IMR-90 (cell line): ENCODE results near the gene ARF6. TPM values are rescaled to one million over a fixed set of nuclear protein-coding genes. Genes with fewer than 3 reads are reported as not detected.

Experiments used
- CEBPB ChIP-seq: IDR thresholded peaks from 2 replicates; pipeline ENCODE4 v1.6.1; 2012; ENCODE audit warnings: low read depth, low read length, improper control_type of control experiment
- MAZ ChIP-seq: IDR thresholded peaks from 2 replicates; pipeline ENCODE4 v1.6.1; 2012; ENCODE audit warnings: low read depth, mild to moderate bottlenecking, low read length, improper control_type of control experiment, moderate library complexity, borderline replicate concordance
- USF2 ChIP-seq: fragments of 150-350 bp; IDR thresholded peaks from 2 replicates; pipeline ENCODE4 v1.6.1; 2017; ENCODE audit warnings: mild to moderate bottlenecking, antibody characterized with exemption, low read length, low read depth
- polyA plus RNA-seq, 3 experiments: library from polyadenylated mRNA; depleted of rRNA; stranded (reverse); fragments of >200 nt; gene quantifications; 2 replicates each; pipeline ENCODE4 v1.2.3, GENCODE V29; 2012; ENCODE audit warnings: low replicate concordance in 1 of 3
- total RNA-seq: library from RNA; depleted of rRNA; stranded (reverse); fragments of >200 nt; gene quantifications from 2 replicates; pipeline ENCODE4 v1.2.3, GENCODE V29; 2012

The ARF6 gene
- total and polyA plus RNA-seq, 2 of the 4 experiments (the other 2 are of a cell fraction) = 32.1 to 40.1 TPM

GRCh38 chr14:49867831-49868719 lies 24.8 kb upstream of the ARF6 start (continued):
- TF ChIP-seq MAZ (peak; percentile 65; the same call in 1 of the 2 replicates), CEBPB (no peak), USF2 (peak; percentile 20; the same call in 1 of the 2 replicates)
